ENCODE measurements around the gene MYL12A. TPM values are rescaled to one million over a fixed set of nuclear protein-coding genes. Genes with fewer than 3 reads are reported as not detected.

MYL12A gene
- total and polyA plus RNA-seq, 2 of the 8 experiments (the other 6 are each of a cell fraction or from before 2014, with no cell fraction given), result 188 to 247 TPM

DNA sequence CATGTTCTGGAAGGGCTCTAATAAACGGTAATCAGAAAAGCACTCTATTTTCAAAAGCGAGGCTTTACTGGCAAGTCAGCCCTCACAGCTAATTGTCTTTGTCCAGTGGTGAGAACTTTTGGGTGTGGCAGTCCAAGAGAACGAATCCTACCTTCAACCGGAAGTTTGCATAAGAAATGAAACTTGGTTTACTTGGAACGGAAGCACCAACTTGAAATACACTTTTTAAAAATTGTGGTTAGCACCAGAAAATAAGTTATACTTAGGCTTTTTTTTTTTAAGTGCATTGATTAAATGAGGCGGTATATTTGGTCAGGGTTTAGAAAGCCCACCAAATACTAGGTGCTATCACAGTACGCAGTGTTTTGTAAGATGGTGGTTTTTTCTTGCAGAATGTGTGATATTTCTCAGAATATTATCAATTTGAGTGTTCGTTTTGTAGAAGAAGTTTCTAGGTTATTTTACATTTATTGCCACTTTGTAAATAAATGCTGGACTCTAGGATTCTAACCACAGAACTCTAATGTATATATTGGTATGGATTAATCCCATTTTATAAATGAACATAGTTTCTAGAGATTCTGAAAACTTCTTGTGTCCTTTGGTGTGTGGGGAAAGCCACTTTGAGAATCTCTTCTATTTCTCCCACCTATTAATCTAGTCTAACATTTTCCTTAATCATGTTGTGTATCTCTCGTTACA lies 1.2 kb downstream of the MYL12A start (continued):
- TF ChIP-seq, protein P1, sequence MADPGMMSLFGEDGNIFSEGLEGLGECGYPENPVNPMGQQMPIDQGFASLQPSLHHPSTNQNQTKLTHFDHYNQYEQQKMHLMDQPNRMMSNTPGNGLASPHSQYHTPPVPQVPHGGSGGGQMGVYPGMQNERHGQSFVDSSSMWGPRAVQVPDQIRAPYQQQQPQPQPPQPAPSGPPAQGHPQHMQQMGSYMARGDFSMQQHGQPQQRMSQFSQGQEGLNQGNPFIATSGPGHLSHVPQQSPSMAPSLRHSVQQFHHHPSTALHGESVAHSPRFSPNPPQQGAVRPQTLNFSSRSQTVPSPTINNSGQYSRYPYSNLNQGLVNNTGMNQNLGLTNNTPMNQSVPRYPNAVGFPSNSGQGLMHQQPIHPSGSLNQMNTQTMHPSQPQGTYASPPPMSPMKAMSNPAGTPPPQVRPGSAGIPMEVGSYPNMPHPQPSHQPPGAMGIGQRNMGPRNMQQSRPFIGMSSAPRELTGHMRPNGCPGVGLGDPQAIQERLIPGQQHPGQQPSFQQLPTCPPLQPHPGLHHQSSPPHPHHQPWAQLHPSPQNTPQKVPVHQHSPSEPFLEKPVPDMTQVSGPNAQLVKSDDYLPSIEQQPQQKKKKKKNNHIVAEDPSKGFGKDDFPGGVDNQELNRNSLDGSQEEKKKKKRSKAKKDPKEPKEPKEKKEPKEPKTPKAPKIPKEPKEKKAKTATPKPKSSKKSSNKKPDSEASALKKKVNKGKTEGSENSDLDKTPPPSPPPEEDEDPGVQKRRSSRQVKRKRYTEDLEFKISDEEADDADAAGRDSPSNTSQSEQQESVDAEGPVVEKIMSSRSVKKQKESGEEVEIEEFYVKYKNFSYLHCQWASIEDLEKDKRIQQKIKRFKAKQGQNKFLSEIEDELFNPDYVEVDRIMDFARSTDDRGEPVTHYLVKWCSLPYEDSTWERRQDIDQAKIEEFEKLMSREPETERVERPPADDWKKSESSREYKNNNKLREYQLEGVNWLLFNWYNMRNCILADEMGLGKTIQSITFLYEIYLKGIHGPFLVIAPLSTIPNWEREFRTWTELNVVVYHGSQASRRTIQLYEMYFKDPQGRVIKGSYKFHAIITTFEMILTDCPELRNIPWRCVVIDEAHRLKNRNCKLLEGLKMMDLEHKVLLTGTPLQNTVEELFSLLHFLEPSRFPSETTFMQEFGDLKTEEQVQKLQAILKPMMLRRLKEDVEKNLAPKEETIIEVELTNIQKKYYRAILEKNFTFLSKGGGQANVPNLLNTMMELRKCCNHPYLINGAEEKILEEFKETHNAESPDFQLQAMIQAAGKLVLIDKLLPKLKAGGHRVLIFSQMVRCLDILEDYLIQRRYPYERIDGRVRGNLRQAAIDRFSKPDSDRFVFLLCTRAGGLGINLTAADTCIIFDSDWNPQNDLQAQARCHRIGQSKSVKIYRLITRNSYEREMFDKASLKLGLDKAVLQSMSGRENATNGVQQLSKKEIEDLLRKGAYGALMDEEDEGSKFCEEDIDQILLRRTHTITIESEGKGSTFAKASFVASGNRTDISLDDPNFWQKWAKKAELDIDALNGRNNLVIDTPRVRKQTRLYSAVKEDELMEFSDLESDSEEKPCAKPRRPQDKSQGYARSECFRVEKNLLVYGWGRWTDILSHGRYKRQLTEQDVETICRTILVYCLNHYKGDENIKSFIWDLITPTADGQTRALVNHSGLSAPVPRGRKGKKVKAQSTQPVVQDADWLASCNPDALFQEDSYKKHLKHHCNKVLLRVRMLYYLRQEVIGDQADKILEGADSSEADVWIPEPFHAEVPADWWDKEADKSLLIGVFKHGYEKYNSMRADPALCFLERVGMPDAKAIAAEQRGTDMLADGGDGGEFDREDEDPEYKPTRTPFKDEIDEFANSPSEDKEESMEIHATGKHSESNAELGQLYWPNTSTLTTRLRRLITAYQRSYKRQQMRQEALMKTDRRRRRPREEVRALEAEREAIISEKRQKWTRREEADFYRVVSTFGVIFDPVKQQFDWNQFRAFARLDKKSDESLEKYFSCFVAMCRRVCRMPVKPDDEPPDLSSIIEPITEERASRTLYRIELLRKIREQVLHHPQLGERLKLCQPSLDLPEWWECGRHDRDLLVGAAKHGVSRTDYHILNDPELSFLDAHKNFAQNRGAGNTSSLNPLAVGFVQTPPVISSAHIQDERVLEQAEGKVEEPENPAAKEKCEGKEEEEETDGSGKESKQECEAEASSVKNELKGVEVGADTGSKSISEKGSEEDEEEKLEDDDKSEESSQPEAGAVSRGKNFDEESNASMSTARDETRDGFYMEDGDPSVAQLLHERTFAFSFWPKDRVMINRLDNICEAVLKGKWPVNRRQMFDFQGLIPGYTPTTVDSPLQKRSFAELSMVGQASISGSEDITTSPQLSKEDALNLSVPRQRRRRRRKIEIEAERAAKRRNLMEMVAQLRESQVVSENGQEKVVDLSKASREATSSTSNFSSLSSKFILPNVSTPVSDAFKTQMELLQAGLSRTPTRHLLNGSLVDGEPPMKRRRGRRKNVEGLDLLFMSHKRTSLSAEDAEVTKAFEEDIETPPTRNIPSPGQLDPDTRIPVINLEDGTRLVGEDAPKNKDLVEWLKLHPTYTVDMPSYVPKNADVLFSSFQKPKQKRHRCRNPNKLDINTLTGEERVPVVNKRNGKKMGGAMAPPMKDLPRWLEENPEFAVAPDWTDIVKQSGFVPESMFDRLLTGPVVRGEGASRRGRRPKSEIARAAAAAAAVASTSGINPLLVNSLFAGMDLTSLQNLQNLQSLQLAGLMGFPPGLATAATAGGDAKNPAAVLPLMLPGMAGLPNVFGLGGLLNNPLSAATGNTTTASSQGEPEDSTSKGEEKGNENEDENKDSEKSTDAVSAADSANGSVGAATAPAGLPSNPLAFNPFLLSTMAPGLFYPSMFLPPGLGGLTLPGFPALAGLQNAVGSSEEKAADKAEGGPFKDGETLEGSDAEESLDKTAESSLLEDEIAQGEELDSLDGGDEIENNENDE (IDR thresholded peaks at IDR 0.05; ENCODE audit: insufficient replicate concordance, low read length), result no peak
- TF ChIP-seq TAF7 (optimal IDR thresholded peaks at IDR 0.05; ENCODE audit: borderline replicate concordance, low read depth, low read length) (no peak), SP2 (IDR thresholded peaks at IDR 0.05; ENCODE audit: low read length) (no peak), YY1 (IDR thresholded peaks at IDR 0.05; ENCODE audit: low read depth, low read length) (no peak)
